ENCODE measurements around the gene WDR62.
A peak's percentile ranks its signal among the peaks of the same experiment; 100 is the strongest.

WDR62 gene

DNA sequence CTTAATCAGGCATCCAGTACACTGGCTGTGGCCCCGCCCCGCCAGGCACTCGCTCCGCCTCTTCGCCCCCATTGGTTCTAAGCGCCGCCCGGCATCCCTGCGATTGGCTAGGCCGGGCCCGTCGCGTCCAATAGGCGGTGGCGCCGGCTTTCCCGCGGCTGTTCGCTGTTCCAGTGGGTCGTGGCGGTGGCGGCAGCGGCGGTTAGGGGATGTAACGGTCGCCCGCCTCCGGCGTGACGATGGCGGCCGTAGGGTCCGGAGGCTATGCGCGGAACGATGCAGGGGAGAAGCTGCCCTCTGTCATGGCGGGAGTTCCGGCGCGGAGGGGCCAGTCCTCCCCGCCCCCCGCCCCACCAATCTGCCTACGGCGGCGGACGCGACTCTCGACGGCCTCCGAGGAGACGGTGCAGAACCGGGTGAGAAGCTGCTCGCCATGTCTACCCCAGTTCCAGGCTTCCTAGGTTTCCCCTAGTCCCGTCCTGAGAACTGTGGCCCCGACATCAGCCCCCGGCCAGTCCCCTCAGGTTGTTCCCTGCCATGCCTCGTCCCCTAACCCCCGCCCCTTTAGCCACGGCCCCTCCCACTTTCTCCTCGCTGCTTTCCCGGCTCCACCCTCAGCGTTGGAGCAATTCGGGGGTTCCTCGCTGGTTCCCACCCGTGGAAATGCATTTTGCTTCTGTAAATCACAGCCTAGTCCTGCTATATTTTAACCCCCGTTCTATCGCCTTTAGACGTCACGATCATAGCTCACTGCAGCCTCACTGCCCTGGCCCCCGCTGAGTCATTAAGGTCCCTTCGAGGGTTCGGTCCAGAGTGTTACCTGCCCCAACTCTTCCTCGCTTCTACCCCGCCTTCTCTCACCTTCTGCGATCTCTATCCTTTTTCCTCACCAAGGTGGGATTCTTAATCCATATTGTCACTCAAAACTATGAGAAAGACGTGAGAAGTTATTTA lies at the start of gene WDR62 (continued):
- peak; percentile 74 for TF ChIP-seq ZNF398 (tag by site-specific recombination; IDR thresholded peaks at IDR 0.05)

DNA sequence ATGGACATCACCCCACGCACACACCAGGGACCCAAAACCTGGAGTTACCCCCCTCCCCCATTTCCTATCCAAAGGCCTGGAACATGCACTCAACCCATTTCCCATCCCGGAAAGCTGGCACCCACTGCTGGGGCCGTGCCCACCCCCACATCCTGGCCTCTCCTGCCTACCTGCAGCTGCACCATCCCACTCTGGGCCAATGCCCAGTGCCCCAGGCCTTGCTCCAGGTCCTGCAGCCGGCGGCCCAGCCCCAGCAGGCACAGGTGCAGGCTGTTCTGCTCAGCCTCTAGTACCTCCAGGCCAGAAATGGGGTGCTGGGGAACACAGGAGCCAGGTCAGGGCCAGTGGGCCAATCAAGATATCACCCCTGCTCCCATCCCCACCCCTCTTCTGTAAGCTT lies 47.7 kb upstream of the WDR62 start:
- Histone ChIP-seq H3K9me3 (ENCODE audit: control insufficient read depth, insufficient read depth, low read depth, low read length) (no peaks in the 10 kb centered on the region), H3K4me3 (ENCODE audit: low read depth, low read length) (no peak overlapping the region), H3K36me3 (ENCODE audit: control insufficient read depth in 2 of 2, insufficient read depth in 1 of 2, low read length in 2 of 2) (peaks cover 15 to 45% of the 10 kb centered on the region in 2 experiments; a peak in 2 of 3 replicates), H3K27ac (ENCODE audit: extremely low read depth, low read depth, low read length) (no peak overlapping the region), H3K4me1 (ENCODE audit: control insufficient read depth, insufficient read depth, low read length) (peaks cover 5% of the 10 kb centered on the region)
- ChIA-PET POLR2A (interaction anchor here (1.0 kb wide), 1 partner anchor 55 kb away, joined by 4 read pairs; no protein-coding TSS in a partner anchor), CTCF (interaction anchor here (0.7 kb wide), 2 partner anchors 58 to 125 kb away, joined by 4 to 6 read pairs; no protein-coding TSS in a partner anchor)
- no peak for TF ChIP-seq ZNF157 (tag by site-specific recombination; IDR thresholded peaks at IDR 0.05)
- TF ChIP-seq ZFHX2 (tag by site-specific recombination; conservative IDR thresholded peaks at IDR 0.05): 0 out of 2 replicates have a peak, but pooled peaks have one; percentile 10
- 0 out of 2 replicates have a peak, but pooled peaks have one; percentile 19 for TF ChIP-seq HIC1 (tag by site-specific recombination; IDR thresholded peaks at IDR 0.05)
- TF ChIP-seq TRIM28 (IDR thresholded peaks at IDR 0.05; ENCODE audit: borderline replicate concordance, low read length): no peak

GRCh38 chr19:36008336-36008978 lies 46.2 kb upstream of the WDR62 start, which contains the start of gene SYNE4:
Gene SYNE4 (minus strand): TSS chr19:36008813. CDS start chr19:36008681, 132 bp downstream.
- H3K36me3 ChIP-seq (ENCODE audit: control insufficient read depth in 2 of 2, insufficient read depth in 1 of 2, low read length in 2 of 2): peaks cover 8 to 34% of the 10 kb centered on the region in 2 experiments; a peak in 2 of 3 replicates
- ChIA-PET CTCF (interaction anchor here (0.7 to 1.2 kb wide), 5 partner anchors 9 to 189 kb away, joined by 3 to 6 read pairs (median 3); no protein-coding TSS in a partner anchor), POLR2A (interaction anchor here (1.0 to 2.3 kb wide), 6 partner anchors 11 to 306 kb away, joined by 3 to 12 read pairs (median 4); partner anchors contain the start of gene THAP8)
- peak within 1 kb of the TSS; percentile 38; the same call in 1 of the 2 replicates for H3K27ac ChIP-seq (ENCODE audit: extremely low read depth, low read depth, low read length)
- H3K4me3 ChIP-seq (ENCODE audit: low read depth, low read length): no peak within 1 kb of the TSS
- peaks cover 9% of the 10 kb centered on the region for H3K4me1 ChIP-seq (ENCODE audit: control insufficient read depth, insufficient read depth, low read length)
- TF ChIP-seq ZNF704 (tag by site-specific recombination; IDR thresholded peaks at IDR 0.05) (no peak), PRDM10 (tag by site-specific recombination; IDR thresholded peaks at IDR 0.05) (peak; percentile 52; the same call in 1 of the 2 replicates), GLI2 (tag by site-specific recombination; IDR thresholded peaks at IDR 0.05; ENCODE audit: borderline replicate concordance, low read depth) (no peak)
- no peaks in the 10 kb centered on the region for H3K9me3 ChIP-seq (ENCODE audit: control insufficient read depth, insufficient read depth, low read depth, low read length)

Data from HEK293 (cell line).